KOPT-K1 (cell line): ENCODE data around the gene MEGF6.

Experiments used
- H3K27ac ChIP-seq: fragments of 200-600 bp; sonication (generic); 2 replicates; pipeline ENCODE4 v1.5.1; 2016; ENCODE audit warnings: antibody characterized with exemption, mild to moderate bottlenecking, low read depth, low read length; ENCODE audit not compliant: poor library complexity, severe bottlenecking
- H3K36me3 ChIP-seq: fragments of 200-600 bp; sonication (generic); 2 replicates; pipeline ENCODE4 v1.5.1; 2017; ENCODE audit warnings: antibody characterized with exemption, mild to moderate bottlenecking, low read length, moderate library complexity; ENCODE audit not compliant: insufficient read depth
- H3K9me3 ChIP-seq: fragments of 200-600 bp; sonication (generic); 2 replicates; pipeline ENCODE4 v1.5.1; 2017; ENCODE audit warnings: antibody characterized with exemption, low read length, mild to moderate bottlenecking; ENCODE audit not compliant: insufficient read depth, poor library complexity, severe bottlenecking

MEGF6 gene

GRCh38 chr1:3611170-3612019 is at the start of gene MEGF6:
TSS of gene MEGF6 (minus strand) at chr1:3611508. CDS start at chr1:3611268, 240 bp downstream.
- Histone ChIP-seq H3K36me3 (no peaks in the 10 kb centered on the region), H3K9me3 (no peaks in the 10 kb centered on the region), H3K27ac (no peak within 1 kb of the TSS)

GRCh38 chr1:3660704-3661103 is 49.4 kb upstream of the MEGF6 start:
- Histone ChIP-seq H3K27ac (no peak overlapping the region), H3K9me3 (no peaks in the 10 kb centered on the region), H3K36me3 (no peaks in the 10 kb centered on the region)

GRCh38 chr1:3659093-3659492 is 47.8 kb upstream of the MEGF6 start:
- no peaks in the 10 kb centered on the region for H3K36me3 ChIP-seq
- H3K9me3 ChIP-seq, result no peaks in the 10 kb centered on the region

GRCh38 chr1:3658231-3658615 is 46.9 kb upstream of the MEGF6 start:
- no peaks in the 10 kb centered on the region for H3K36me3 ChIP-seq
- H3K9me3 ChIP-seq, result no peaks in the 10 kb centered on the region
- no peak overlapping the region for H3K27ac ChIP-seq

More at GRCh38 chr1:3659093-3659492, 47.8 kb upstream of the MEGF6 start:
- H3K27ac ChIP-seq, result no peak overlapping the region

- no peaks in the 10 kb centered on the region for H3K36me3 ChIP-seq
- H3K27ac ChIP-seq, result no peak overlapping the region
- no peaks in the 10 kb centered on the region for H3K9me3 ChIP-seq
Observed at GRCh38 chr1:3657578-3658230, 46.4 kb upstream of the MEGF6 start.

- no peak overlapping the region for H3K27ac ChIP-seq
- no peaks in the 10 kb centered on the region for H3K36me3 ChIP-seq
- no peaks in the 10 kb centered on the region for H3K9me3 ChIP-seq
Observed at GRCh38 chr1:3657096-3657475, 45.8 kb upstream of the MEGF6 start.

GRCh38 chr1:3656450-3657095 is 45.3 kb upstream of the MEGF6 start:
- no peak overlapping the region for H3K27ac ChIP-seq
- H3K36me3 ChIP-seq, result no peaks in the 10 kb centered on the region
- H3K9me3 ChIP-seq, result no peaks in the 10 kb centered on the region

GRCh38 chr1:3654549-3655281 is 43.4 kb upstream of the MEGF6 start:
- H3K9me3 ChIP-seq, result no peaks in the 10 kb centered on the region
- H3K27ac ChIP-seq, result no peak overlapping the region
- H3K36me3 ChIP-seq, result no peaks in the 10 kb centered on the region

GRCh38 chr1:3653286-3653618 is 41.9 kb upstream of the MEGF6 start:
- Histone ChIP-seq H3K9me3 (no peaks in the 10 kb centered on the region), H3K27ac (no peak overlapping the region), H3K36me3 (no peaks in the 10 kb centered on the region)

- no peaks in the 10 kb centered on the region for H3K36me3 ChIP-seq
- H3K9me3 ChIP-seq, result no peaks in the 10 kb centered on the region
- H3K27ac ChIP-seq, result no peak overlapping the region
Observed at GRCh38 chr1:3652548-3653285, 41.4 kb upstream of the MEGF6 start.

GRCh38 chr1:3651930-3652547 is 40.7 kb upstream of the MEGF6 start, which contains the start of gene TP73:
TSS of gene TP73 (plus strand) at chr1:3652516. CDS start at chr1:3682366, 29,850 bp downstream.
- Histone ChIP-seq H3K36me3 (peaks cover 6% of the 10 kb centered on the region), H3K9me3 (no peaks in the 10 kb centered on the region), H3K27ac (no peak within 1 kb of the TSS)

- Histone ChIP-seq H3K27ac (no peak overlapping the region), H3K9me3 (no peaks in the 10 kb centered on the region), H3K36me3 (peaks cover 14% of the 10 kb centered on the region)
Observed at GRCh38 chr1:3651026-3651929, 40.0 kb upstream of the MEGF6 start.

GRCh38 chr1:3650248-3651025 is 39.1 kb upstream of the MEGF6 start:
- H3K36me3 ChIP-seq, result peaks cover 18% of the 10 kb centered on the region
- H3K9me3 ChIP-seq, result no peaks in the 10 kb centered on the region
- H3K27ac ChIP-seq, result no peak overlapping the region
